ENCODE measurements around the gene ATG12.

DNA sequence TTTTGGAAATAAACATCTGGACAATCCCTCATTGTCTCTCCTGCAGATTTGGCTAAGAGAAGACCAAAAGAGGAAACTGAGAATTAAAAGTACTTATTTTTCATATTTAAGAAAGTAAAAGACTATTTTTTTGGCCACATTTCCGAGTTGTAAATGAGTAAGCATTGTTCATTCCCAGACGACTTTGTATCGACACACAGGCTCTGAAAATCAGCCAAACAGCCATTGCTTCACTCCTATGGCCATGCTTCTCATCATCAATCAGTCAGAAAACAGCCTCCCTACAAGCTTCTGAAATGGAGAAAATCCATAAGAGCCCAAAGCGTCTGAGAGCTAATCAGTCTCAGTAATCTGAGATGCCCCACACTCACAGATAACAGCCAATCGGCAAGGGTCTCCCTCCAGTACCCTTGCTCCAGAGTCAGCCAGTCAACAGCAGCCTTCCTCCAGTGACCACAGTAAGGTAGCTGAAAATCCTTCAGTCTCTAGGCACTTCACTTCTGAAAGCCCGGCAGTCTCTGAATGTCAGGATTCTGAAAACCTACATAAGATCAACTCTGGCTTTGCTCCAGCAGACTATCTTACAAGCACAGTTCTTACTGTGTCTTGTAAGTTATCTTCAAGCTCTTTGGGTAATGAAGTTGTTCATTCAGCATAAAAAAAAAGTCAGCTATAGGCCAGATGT, 55.8 kb downstream of the ATG12 start:
- TF ChIP-seq CTCF (IDR thresholded peaks at IDR 0.05 in 8 of 11, conservative IDR thresholded peaks at IDR 0.05 in 3 of 11) (no peak), POLR2AphosphoS5 (IDR thresholded peaks at IDR 0.05) (no peak)

Measured in spleen (tissue), 7 donors.